ENCODE measurements around the gene NYAP2.

NYAP2 gene

DNA sequence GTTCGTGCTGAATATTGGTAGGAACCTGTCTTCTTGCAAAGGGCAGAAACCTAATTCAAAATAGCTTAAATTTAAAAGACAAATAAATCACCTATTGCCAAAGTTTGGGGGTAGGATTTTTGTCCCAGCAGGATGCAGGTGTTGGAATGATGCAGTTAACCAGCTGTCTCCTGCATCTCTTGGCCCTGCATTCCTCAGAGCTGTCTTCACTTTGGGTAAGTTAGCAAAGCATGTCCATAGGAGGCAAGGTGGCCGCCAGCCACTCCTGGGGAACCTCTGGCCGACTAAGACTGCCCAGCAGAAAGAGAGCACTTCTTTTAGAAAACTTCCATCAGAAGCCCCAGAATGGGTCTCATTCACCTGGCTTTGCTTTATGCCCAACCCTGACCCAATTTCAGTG lies 20.5 kb upstream of the NYAP2 start:
- no peak overlapping the region for H3K4me3 ChIP-seq (ENCODE audit: low read depth, low read length)
- ChIA-PET POLR2A (no interaction called here), CTCF (no interaction called here)
- TF ChIP-seq, protein P1, sequence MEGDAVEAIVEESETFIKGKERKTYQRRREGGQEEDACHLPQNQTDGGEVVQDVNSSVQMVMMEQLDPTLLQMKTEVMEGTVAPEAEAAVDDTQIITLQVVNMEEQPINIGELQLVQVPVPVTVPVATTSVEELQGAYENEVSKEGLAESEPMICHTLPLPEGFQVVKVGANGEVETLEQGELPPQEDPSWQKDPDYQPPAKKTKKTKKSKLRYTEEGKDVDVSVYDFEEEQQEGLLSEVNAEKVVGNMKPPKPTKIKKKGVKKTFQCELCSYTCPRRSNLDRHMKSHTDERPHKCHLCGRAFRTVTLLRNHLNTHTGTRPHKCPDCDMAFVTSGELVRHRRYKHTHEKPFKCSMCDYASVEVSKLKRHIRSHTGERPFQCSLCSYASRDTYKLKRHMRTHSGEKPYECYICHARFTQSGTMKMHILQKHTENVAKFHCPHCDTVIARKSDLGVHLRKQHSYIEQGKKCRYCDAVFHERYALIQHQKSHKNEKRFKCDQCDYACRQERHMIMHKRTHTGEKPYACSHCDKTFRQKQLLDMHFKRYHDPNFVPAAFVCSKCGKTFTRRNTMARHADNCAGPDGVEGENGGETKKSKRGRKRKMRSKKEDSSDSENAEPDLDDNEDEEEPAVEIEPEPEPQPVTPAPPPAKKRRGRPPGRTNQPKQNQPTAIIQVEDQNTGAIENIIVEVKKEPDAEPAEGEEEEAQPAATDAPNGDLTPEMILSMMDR (IDR thresholded peaks at IDR 0.05; ENCODE audit: insufficient read depth, low read length, missing control alignments): no peak
- DNase-seq (ENCODE audit: low read depth, low spot score): no peak

DNA sequence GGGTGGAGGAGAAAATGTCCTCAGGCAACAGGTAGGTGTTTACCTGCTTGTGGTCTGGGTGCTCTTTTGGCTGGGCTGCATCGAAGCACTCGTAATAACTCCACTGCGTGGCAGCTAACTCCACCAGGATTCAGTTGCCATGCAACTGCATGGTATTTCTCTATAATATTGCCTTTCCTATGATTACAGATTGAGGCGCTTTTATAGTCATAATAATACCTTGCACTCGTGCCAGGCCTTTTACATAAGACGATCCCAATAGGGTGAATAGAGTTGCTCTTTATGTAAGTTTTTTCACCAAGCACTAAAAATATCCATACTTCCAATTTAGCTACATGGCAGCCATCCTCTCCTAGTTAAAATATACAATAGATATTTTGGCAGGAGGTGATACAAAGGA lies 19.7 kb upstream of the NYAP2 start:
- H3K4me3 ChIP-seq (ENCODE audit: low read depth, low read length): no peak overlapping the region
- no peak for DNase-seq (ENCODE audit: low read depth, low spot score)
- CTCF ChIA-PET: no interaction called here
- POLR2A ChIA-PET: no interaction called here
- TF ChIP-seq, protein P1 (IDR thresholded peaks at IDR 0.05; ENCODE audit: insufficient read depth, low read length, missing control alignments): no peak

GRCh38 chr2:225381609-225382008 lies 17.9 kb upstream of the NYAP2 start:
- TF ChIP-seq, protein P1 (IDR thresholded peaks at IDR 0.05; ENCODE audit: insufficient read depth, low read length, missing control alignments): no peak
- ChIA-PET CTCF (interaction anchor here (1.0 kb wide), 1 partner anchor 8 kb away, joined by 3 read pairs; no protein-coding TSS in a partner anchor), POLR2A (no interaction called here)
- H3K4me3 ChIP-seq (ENCODE audit: low read depth, low read length): no peak overlapping the region
- DNase-seq (ENCODE audit: low read depth, low spot score): no peak

DNA sequence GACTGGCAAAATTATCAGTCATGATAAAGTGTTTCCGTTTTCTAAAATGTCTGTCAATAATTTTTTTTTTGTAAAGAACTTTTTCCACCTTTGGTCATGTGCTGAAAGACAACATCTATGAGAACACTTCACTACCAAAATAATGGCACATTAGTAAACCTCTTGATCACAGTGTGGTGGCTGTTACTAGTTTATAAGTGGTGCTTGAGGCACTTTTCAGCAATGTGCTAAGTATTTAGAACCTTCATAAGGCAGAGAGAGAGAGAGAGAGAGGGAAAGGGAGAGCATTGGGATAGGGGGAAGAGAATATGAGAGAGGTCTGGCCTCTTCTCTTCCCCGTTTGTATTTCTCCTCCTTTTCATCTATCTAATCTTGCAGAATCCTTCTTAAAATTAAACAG lies 1.1 kb upstream of the NYAP2 start:
- no peak for DNase-seq (ENCODE audit: low read depth, low spot score)

GRCh38 chr2:225400060-225400511 lies 576 bp downstream of the NYAP2 start:
- no peak overlapping the region for H3K4me3 ChIP-seq (ENCODE audit: low read depth, low read length)
- POLR2A ChIA-PET: no interaction called here
- TF ChIP-seq, protein P1 (IDR thresholded peaks at IDR 0.05; ENCODE audit: insufficient read depth, low read length, missing control alignments): no peak
- CTCF ChIA-PET: no interaction called here
- no peak for DNase-seq (ENCODE audit: low read depth, low spot score)

More for the DNA sequence above, 1.1 kb upstream of the NYAP2 start:
- H3K4me3 ChIP-seq (ENCODE audit: low read depth, low read length): no peak overlapping the region
- ChIA-PET CTCF (no interaction called here), POLR2A (no interaction called here)
- TF ChIP-seq, protein P1 (IDR thresholded peaks at IDR 0.05; ENCODE audit: insufficient read depth, low read length, missing control alignments): no peak

DNA sequence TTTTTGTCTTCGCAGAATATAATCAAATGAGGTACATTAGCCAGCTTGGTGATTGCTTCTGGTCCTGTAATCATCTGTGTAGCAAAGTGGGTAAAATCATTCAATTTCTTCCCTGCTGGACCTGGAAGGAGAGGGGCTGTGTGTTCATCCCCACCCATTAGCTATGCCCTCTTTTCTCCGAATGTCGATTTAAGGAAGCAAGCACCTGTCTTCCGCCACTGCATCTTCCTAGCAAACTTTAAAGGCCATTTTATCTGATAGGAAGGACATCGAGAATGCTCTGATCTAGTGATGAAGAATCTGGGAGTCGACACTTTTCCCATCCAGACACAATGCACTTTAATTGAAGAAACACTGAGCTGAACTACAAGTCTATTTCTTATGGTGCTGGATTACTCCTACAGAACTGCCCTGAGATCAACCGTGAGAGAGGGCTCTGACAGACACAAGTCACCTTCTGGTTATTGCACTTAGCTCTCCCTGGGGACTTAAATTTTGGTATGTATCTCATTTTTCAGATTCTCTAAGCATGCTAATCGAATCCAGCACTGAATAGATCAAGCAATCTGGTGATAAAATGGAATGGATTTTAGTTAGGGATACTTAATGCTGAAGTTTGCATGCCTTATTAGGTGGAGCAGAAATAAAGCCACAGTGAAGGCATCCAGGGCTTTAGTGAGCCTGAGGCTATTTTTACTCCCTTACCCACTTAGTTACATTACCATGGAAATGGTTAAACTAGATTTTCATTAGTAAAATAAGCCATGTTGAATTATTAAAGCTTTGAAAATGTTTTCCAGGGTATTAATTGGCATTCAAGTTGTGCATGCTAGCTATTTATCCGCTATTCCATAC lies 1.3 kb downstream of the NYAP2 start:
- CTCF ChIA-PET: no interaction called here
- TF ChIP-seq, protein P1 (IDR thresholded peaks at IDR 0.05; ENCODE audit: insufficient read depth, low read length, missing control alignments): no peak
- DNase-seq (ENCODE audit: low read depth, low spot score): no peak

More for the DNA sequence above, 1.3 kb downstream of the NYAP2 start:
- POLR2A ChIA-PET: no interaction called here
- H3K4me3 ChIP-seq (ENCODE audit: low read depth, low read length): no peak overlapping the region
